GM10847 (cell line): ENCODE data around the gene SRPK2.

Source experiments
- POLR2A ChIP-seq: IDR thresholded peaks from 2 replicates; pipeline ENCODE4 v1.6.1; 2011; ENCODE audit not compliant: insufficient read length; ENCODE audit errors: extremely low read depth

The SRPK2 gene

GRCh38 chr7:105219771-105220160, 169.0 kb downstream of the SRPK2 start:
- no peak for TF ChIP-seq POLR2A

- no peak for TF ChIP-seq POLR2A
These were observed 169.6 kb downstream of the SRPK2 start for GRCh38 chr7:105218939-105219770.

- no peak for TF ChIP-seq POLR2A
These were observed 170.5 kb downstream of the SRPK2 start for GRCh38 chr7:105218215-105218614.

- TF ChIP-seq POLR2A: no peak
These were observed 171.9 kb downstream of the SRPK2 start for GRCh38 chr7:105216786-105217185.

- no peak for TF ChIP-seq POLR2A
These were observed 172.9 kb downstream of the SRPK2 start for GRCh38 chr7:105215821-105216220.

- no peak for TF ChIP-seq POLR2A
These were observed 173.5 kb downstream of the SRPK2 start for GRCh38 chr7:105215182-105215581.

- no peak for TF ChIP-seq POLR2A
These were observed 175.1 kb downstream of the SRPK2 start for GRCh38 chr7:105213611-105214010.

GRCh38 chr7:105212212-105212611, 176.5 kb downstream of the SRPK2 start:
- no peak for TF ChIP-seq POLR2A

GRCh38 chr7:105210721-105211205, 178.0 kb downstream of the SRPK2 start:
- no peak for TF ChIP-seq POLR2A

- TF ChIP-seq POLR2A: no peak
These were observed 178.9 kb downstream of the SRPK2 start for GRCh38 chr7:105209870-105210269.

- no peak for TF ChIP-seq POLR2A
These were observed 179.3 kb downstream of the SRPK2 start for GRCh38 chr7:105209433-105209832.

- no peak for TF ChIP-seq POLR2A
These were observed 181.7 kb downstream of the SRPK2 start for GRCh38 chr7:105206985-105207384.

GRCh38 chr7:105205592-105206237, 183.0 kb downstream of the SRPK2 start:
- no peak for TF ChIP-seq POLR2A

GRCh38 chr7:105204953-105205352, 183.8 kb downstream of the SRPK2 start:
- TF ChIP-seq POLR2A: no peak

- no peak for TF ChIP-seq POLR2A
These were observed 184.2 kb downstream of the SRPK2 start for GRCh38 chr7:105204520-105204919.

- no peak for TF ChIP-seq POLR2A
These were observed 186.1 kb downstream of the SRPK2 start for GRCh38 chr7:105202616-105203015.
